GM04504 (cell line): ENCODE results near the gene LGMN.
"Not testable (repeated sequence)": the region's sequence is repeated elsewhere in the genome, so short reads cannot be mapped to it uniquely, and the experiment has no call there.

Experiments
- DNase-seq: peaks from one replicate; pipeline ENCODE4 v3.0.0-alpha.2; 2012; ENCODE audit warnings: low read depth

Gene LGMN

GRCh38 chr14:92760524-92760805, 12.0 kb upstream of the LGMN start:
- no peak for DNase-seq

- DNase-seq: no peak
These were observed 11.5 kb upstream of the LGMN start for GRCh38 chr14:92759679-92760523.

GRCh38 chr14:92759300-92759678, 10.9 kb upstream of the LGMN start:
- DNase-seq: peak; percentile 9

- no peak for DNase-seq
These were observed 8.0 kb upstream of the LGMN start for GRCh38 chr14:92756446-92756845.

GRCh38 chr14:92755495-92755894, 7.1 kb upstream of the LGMN start:
- no peak for DNase-seq

GRCh38 chr14:92754966-92755365, 6.5 kb upstream of the LGMN start:
- DNase-seq: no peak

- DNase-seq: no peak
These were observed 4.8 kb upstream of the LGMN start for GRCh38 chr14:92753250-92753649.

GRCh38 chr14:92751819-92752218, 3.4 kb upstream of the LGMN start:
- DNase-seq: no peak

GRCh38 chr14:92750994-92751400, 2.6 kb upstream of the LGMN start:
- DNase-seq: no peak

GRCh38 chr14:92750222-92750728, 1.8 kb upstream of the LGMN start:
- DNase-seq: not testable (repeated sequence)

- peak; percentile 16 for DNase-seq
These were observed 647 bp downstream of the LGMN start for GRCh38 chr14:92747701-92748258.

GRCh38 chr14:92744198-92744597, 4.2 kb downstream of the LGMN start:
- DNase-seq: no peak

- DNase-seq: no peak
These were observed 8.0 kb downstream of the LGMN start for GRCh38 chr14:92740440-92740839.

GRCh38 chr14:92737619-92738188, 10.7 kb downstream of the LGMN start:
- DNase-seq: no peak

- no peak for DNase-seq
These were observed 11.2 kb downstream of the LGMN start for GRCh38 chr14:92737206-92737605.

GRCh38 chr14:92735344-92735743, 13.1 kb downstream of the LGMN start:
- DNase-seq: no peak

- no peak for DNase-seq
These were observed 13.8 kb downstream of the LGMN start for GRCh38 chr14:92734618-92735017.

GRCh38 chr14:92733007-92733406, 15.4 kb downstream of the LGMN start:
- DNase-seq: no peak

- no peak for DNase-seq
These were observed 16.8 kb downstream of the LGMN start for GRCh38 chr14:92731622-92732115.

- DNase-seq: no peak
These were observed 18.6 kb downstream of the LGMN start for GRCh38 chr14:92729634-92730358.

GRCh38 chr14:92728759-92729364, 19.6 kb downstream of the LGMN start:
- no peak for DNase-seq

- no peak for DNase-seq
These were observed 21.5 kb downstream of the LGMN start for GRCh38 chr14:92726933-92727262.
